Left ventricle myocardium inferior (tissue), 1 donor: ENCODE results near the gene DBX1. TPM values are rescaled to one million over a fixed set of nuclear protein-coding genes. Genes with fewer than 3 reads are reported as not detected.

Experiments
- DNase-seq: peaks from one replicate; pipeline ENCODE4 v3.0.0-alpha.2; 2020
- H3K27ac ChIP-seq: fragments of 200-600 bp; replicated peaks from 2 replicates; pipeline ENCODE4 v1.8.0; 2021
- H3K27me3 ChIP-seq: fragments of 200-600 bp; 2 replicates; pipeline ENCODE4 v1.8.0; 2021; ENCODE audit warnings: low read depth
- H3K36me3 ChIP-seq: fragments of 200-600 bp; 2 replicates; pipeline ENCODE4 v1.8.0; 2021
- H3K4me1 ChIP-seq: fragments of 200-600 bp; 2 replicates; pipeline ENCODE4 v1.8.0; 2021
- H3K4me3 ChIP-seq: fragments of 200-600 bp; 2 replicates; pipeline ENCODE4 v1.8.0; 2021; ENCODE audit warnings: mild to moderate bottlenecking, moderate library complexity
- H3K9me3 ChIP-seq: fragments of 200-600 bp; replicated peaks from 2 replicates; pipeline ENCODE4 v1.8.0; 2021
- intact Hi-C: fragments of 100-400 bp; cut with micrococcal nuclease; formaldehyde crosslinking; loops from one replicate; pipeline ENCODE4 v1.11.0; 2022
- long read RNA-seq: library from polyadenylated mRNA; unstranded; transcript quantifications from one replicate; pipeline ENCODE4 v2.0.0, GENCODE V29; 2021
- total RNA-seq: library from RNA; stranded (reverse); fragmentation: NEBNext Ultra II Directional; extraction: Animal tissue kit (Norgen Biotek cat#: 25700); gene quantifications from one replicate; pipeline ENCODE4 v1.2.1, GENCODE V29; 2021
- TF ChIP-seq, protein P1 (sequence below): fragments of 200-600 bp; IDR thresholded peaks from 2 replicates; pipeline ENCODE4 v1.8.0; 2021; ENCODE audit warnings: antibody characterized with exemption, mild to moderate bottlenecking, borderline replicate concordance
- donor health status: DM: no; HTN: yes; CAD: no; lungs with severe emphysema.

Gene DBX1, protein sequence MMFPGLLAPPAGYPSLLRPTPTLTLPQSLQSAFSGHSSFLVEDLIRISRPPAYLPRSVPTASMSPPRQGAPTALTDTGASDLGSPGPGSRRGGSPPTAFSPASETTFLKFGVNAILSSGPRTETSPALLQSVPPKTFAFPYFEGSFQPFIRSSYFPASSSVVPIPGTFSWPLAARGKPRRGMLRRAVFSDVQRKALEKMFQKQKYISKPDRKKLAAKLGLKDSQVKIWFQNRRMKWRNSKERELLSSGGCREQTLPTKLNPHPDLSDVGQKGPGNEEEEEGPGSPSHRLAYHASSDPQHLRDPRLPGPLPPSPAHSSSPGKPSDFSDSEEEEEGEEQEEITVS
- total RNA-seq: not detected
- long read RNA-seq: 0 reads

DNA sequence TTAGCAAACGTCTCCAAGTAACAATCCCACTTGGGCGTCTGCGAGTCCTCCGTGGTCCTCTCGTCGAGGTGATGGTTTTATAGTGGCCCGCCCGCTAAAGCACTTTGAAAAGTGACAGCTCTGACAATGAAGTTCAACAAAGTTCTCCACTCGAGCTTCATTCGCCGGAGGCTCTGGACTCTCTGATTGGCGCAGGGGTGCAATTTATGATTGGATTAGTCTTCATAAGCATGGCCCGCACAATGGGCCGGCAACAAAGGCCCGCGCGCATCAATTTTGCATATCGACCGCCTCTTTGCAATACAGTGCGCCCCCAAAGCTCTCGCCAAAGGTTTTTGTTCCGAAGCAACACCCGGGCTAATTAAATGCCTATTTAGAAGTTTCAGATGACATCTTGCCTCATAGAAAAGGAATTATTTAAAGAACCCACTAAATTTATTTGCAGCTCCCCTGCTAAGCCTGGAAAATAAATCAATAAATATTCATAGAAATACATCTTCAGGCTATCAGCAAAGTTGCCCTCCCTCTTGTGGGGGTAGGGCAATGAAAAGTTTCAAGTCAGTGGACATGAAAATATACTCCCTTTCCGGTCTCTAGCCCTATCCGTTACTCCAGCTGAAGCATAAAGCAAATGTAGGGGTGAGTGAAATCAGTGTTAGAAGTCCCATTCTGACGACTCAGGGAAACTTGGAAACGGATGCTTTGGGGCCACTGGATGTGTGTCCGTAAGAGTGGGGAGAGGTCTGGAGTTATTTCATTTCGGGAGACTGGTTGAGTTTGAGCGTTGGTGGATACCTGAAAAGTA is at the start of gene DBX1:
Gene DBX1, minus strand, starts transcription at position 51 of the 805 bp plus-strand sequence. CDS start 151 bp downstream, outside the sequence.
- peaks cover 100% of the 10 kb centered on the region for H3K27me3 ChIP-seq
- no peak within 1 kb of the TSS for H3K4me3 ChIP-seq
- TF ChIP-seq, protein P1, sequence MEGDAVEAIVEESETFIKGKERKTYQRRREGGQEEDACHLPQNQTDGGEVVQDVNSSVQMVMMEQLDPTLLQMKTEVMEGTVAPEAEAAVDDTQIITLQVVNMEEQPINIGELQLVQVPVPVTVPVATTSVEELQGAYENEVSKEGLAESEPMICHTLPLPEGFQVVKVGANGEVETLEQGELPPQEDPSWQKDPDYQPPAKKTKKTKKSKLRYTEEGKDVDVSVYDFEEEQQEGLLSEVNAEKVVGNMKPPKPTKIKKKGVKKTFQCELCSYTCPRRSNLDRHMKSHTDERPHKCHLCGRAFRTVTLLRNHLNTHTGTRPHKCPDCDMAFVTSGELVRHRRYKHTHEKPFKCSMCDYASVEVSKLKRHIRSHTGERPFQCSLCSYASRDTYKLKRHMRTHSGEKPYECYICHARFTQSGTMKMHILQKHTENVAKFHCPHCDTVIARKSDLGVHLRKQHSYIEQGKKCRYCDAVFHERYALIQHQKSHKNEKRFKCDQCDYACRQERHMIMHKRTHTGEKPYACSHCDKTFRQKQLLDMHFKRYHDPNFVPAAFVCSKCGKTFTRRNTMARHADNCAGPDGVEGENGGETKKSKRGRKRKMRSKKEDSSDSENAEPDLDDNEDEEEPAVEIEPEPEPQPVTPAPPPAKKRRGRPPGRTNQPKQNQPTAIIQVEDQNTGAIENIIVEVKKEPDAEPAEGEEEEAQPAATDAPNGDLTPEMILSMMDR: no peak
- H3K9me3 ChIP-seq: no peaks in the 10 kb centered on the region
- no peak for DNase-seq
- intact Hi-C loops: no loop called here
- H3K36me3 ChIP-seq: no peaks in the 10 kb centered on the region
- H3K4me1 ChIP-seq: peaks cover 35% of the 10 kb centered on the region
- no peak within 1 kb of the TSS for H3K27ac ChIP-seq

DNA sequence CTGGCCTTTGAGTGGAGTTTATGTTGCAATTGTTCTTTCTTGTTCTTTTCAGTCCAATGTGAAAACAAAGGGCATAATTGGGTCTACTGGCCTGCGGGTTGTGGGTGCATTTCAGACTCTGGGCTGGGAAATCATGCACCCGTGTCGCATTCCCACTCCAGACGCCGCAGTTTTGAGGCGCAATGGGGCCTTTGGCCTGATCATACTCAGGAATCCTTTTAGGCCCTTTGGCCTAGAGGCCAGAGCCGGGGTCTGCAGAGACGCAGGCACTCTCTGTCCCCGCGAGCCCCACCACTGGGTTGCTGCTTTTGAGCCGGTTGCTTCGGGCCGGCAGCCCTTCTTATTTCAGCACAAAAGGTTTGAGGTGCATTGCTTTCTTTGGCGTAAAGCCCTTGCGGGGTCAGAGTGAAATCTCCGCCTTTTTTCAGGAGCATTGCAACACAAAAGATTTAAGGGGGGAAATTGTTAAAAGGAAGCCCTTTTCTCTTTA is 48.4 kb upstream of the DBX1 start:
- H3K27me3 ChIP-seq: peaks cover 90% of the 10 kb centered on the region
- intact Hi-C loops: no loop called here

DNA sequence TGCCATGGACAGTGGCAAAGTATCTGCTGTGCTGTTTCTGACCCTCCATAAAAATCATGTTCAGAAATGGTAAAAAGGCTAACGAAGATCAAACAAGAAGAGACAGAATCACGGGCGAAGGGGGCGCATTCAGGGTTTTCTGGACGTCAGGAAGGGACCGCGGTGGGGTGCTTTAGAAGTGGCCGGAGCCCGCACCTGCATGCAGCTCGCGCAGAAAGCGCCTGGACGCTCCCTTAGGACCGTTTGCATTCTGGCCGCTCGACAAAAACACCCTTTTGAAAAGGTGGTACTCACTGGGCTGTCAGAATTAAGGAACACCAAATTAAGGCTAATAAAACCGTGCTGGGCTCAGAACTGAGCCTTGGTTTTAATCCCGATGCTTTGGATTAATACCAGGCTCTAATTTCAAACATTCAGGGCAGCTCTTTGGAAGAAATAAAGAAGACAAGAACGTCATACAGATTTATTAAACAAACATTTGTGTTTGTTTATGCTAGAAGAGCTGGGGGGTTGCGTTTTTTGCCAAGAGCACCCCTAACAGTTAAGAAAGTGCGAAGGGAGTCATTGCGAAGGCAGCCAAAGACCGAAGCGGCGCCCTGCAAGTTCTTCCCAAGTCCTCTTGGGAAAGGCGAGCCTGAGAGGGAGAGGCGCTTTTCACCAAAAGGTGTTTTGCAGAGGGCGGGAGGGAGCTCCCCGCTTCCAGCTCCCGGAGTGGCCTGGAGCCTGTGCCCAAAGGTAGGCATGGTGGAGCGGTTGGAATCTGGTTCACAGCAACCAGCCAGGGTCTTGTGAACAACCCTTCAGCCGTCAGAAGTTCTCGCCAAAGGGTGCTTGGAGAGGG is 47.7 kb upstream of the DBX1 start:
- intact Hi-C loops: no loop called here
- Histone ChIP-seq H3K36me3 (no peaks in the 10 kb centered on the region), H3K4me3 (no peak overlapping the region), H3K4me1 (peaks cover 5% of the 10 kb centered on the region), H3K27ac (no peak overlapping the region), H3K27me3 (peaks cover 95% of the 10 kb centered on the region), H3K9me3 (no peaks in the 10 kb centered on the region)
- TF ChIP-seq, protein P1: no peak
- no peak for DNase-seq

More for the DNA sequence above, 48.4 kb upstream of the DBX1 start:
- Histone ChIP-seq H3K36me3 (no peaks in the 10 kb centered on the region), H3K27ac (no peak overlapping the region), H3K4me1 (peaks cover 5% of the 10 kb centered on the region), H3K4me3 (no peak overlapping the region), H3K9me3 (no peaks in the 10 kb centered on the region)
- no peak for DNase-seq
- TF ChIP-seq, protein P1: no peak

DNA sequence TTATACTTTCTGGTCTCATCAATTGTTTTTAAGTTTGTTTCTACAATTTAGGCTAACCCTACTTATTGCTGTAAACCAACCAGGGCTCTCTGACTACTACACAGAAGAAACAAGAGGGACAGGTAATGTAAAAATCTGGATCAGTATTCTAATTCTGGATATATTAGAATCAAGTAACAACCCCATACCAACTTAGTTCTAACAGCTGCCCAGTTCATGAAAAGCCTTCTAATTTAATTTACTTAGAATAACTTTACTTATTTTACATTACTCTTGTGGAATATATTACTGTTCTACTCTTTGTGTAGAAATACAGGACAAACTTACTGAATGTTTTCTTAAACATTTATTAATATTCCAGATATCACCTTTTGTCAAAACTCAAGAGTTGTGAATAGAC is 45.5 kb upstream of the DBX1 start:
- Histone ChIP-seq H3K9me3 (no peaks in the 10 kb centered on the region), H3K27me3 (peaks cover 83% of the 10 kb centered on the region), H3K4me1 (peaks cover 5% of the 10 kb centered on the region), H3K27ac (no peak overlapping the region), H3K4me3 (no peak overlapping the region), H3K36me3 (no peaks in the 10 kb centered on the region)
- DNase-seq: no peak
- intact Hi-C loops: no loop called here
- TF ChIP-seq, protein P1: no peak

DNA sequence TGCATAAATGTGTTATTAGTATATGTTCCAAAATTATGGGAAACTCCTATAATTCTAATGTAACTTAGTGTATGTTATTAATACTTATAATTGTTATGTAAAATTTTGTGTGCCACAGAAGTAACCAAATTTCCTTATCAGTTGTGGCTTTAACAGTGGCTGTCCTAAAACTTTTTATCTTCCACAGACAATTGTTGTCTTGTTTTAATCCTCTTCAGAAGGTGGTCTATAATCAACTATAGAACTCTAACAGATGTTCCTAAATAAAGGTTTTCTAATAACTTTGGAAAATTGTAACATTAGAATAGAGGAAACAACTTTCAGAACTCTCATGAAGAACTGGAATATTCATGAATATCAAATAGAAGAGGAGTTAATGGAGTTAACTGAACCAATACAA is 44.4 kb upstream of the DBX1 start:
- Histone ChIP-seq H3K27ac (no peak overlapping the region), H3K4me1 (peaks cover 5% of the 10 kb centered on the region), H3K36me3 (no peaks in the 10 kb centered on the region), H3K27me3 (peaks cover 72% of the 10 kb centered on the region), H3K4me3 (no peak overlapping the region), H3K9me3 (no peaks in the 10 kb centered on the region)
- TF ChIP-seq, protein P1: no peak
- DNase-seq: no peak
- intact Hi-C loops: no loop called here
